Mucosa of descending colon (tissue), 3 donors: ENCODE data around the gene ZFP36L1. TPM values are rescaled to one million over a fixed set of nuclear protein-coding genes. Genes with fewer than 3 reads are reported as not detected.

Experiments used
- ATAC-seq: fragments of 200-7000 bp; cut with Tn5 transposase; one replicate; pipeline ENCODE4 v1.9.1; 2020; ENCODE audit warnings: mild to moderate bottlenecking, moderate library complexity
- DNase-seq, 3 donors: peaks; one replicate each; pipeline ENCODE4 v3.0.0-alpha.2; 2020
- H3K36me3 ChIP-seq: fragments of 200-600 bp; one replicate; pipeline ENCODE4 v1.8.0; 2021; ENCODE audit warnings: low read depth, mild to moderate bottlenecking
- H3K4me1 ChIP-seq: fragments of 200-600 bp; one replicate; pipeline ENCODE4 v1.8.0; 2021; ENCODE audit warnings: low read depth, mild to moderate bottlenecking
- H3K4me3 ChIP-seq: fragments of 200-600 bp; one replicate; pipeline ENCODE4 v1.8.0; 2021; ENCODE audit warnings: mild to moderate bottlenecking
- H3K9me3 ChIP-seq: fragments of 200-600 bp; one replicate; pipeline ENCODE4 v1.8.0; 2021; ENCODE audit warnings: mild to moderate bottlenecking
- intact Hi-C, 2 donors: fragments of 100-400 bp; cut with DNase I in 1 of 2; cut with micrococcal nuclease in 1 of 2; formaldehyde crosslinking; loops; one replicate each; pipeline versions ENCODE4 v1.11.0 to v1.11.1; 2022; cut with DNase I, micrococcal nuclease
- total RNA-seq, 3 donors: library from RNA; stranded (reverse); fragmentation: NEBNext Ultra II Directional in 2 of 3; extraction: Animal tissue kit (Norgen Biotek cat#: 25700) in 2 of 3; gene quantifications; one replicate each; pipeline versions ENCODE4 v1.2.1 to v1.2.4, GENCODE V29; 2021 to 2023
- TF ChIP-seq, protein P1 (sequence below): fragments of 200-600 bp; IDR thresholded peaks from one replicate; pipeline ENCODE4 v1.8.0; 2022; ENCODE audit warnings: antibody characterized with exemption, mild to moderate bottlenecking
- donor health status: DM: no; HTN: no; CAD: no; lungs with moderate emphysema.
- donor health status: DM: no; HTN: no; CAD: no.
- donor health status: DM: no; HTN: yes; CAD: no.

Gene ZFP36L1
- total RNA-seq, 3 donors from 2014 or later: 79.8 to 472 (median 103) TPM

DNA sequence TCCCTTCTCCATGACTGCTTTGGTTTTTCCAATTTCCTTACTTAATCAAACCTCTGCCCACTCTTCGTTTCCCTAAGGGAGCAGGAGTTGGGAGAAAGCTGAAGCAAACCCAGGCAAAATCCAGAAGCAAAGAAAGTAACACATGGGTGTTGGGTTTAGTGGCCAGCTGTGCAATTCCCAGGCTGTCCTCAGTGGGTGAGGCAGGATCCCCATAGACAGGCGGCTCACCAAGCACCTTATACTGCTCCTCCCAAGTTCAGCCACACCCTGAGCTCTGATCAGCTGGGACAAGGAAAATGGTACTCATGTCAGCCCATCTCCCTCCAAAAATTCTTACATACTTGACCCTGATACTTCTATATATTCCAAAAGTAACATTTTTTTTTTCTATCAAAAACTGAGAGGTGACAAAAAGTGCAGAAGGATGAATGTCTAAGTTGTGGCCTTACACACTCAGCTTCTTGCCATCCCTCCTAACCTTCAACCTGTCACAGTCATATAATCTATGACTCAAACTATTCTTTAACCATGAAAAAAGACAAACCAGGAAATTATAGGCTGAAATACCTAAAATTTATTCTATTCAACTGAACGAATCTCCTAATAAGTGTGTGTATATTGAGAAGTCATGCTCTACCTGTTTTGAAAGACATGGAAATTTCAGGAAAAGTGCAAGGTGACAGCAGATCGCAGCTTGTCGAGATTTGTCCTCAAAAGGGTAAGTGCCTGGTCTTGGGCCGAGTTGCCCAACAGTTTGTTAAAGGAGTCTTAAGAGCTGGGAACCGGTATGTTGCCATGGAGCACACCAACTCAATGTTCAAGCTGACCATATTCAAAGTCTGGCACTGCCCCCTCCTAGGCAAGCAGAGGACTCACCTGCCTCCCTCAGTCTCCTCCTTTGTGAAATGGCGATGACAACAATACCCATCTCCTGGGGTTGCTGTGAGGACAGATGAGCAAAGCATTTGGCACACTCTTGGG is 17.6 kb upstream of the ZFP36L1 start:
- TF ChIP-seq, protein P1, sequence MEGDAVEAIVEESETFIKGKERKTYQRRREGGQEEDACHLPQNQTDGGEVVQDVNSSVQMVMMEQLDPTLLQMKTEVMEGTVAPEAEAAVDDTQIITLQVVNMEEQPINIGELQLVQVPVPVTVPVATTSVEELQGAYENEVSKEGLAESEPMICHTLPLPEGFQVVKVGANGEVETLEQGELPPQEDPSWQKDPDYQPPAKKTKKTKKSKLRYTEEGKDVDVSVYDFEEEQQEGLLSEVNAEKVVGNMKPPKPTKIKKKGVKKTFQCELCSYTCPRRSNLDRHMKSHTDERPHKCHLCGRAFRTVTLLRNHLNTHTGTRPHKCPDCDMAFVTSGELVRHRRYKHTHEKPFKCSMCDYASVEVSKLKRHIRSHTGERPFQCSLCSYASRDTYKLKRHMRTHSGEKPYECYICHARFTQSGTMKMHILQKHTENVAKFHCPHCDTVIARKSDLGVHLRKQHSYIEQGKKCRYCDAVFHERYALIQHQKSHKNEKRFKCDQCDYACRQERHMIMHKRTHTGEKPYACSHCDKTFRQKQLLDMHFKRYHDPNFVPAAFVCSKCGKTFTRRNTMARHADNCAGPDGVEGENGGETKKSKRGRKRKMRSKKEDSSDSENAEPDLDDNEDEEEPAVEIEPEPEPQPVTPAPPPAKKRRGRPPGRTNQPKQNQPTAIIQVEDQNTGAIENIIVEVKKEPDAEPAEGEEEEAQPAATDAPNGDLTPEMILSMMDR: no peak
- DNase-seq (peak in 1 of 3 donors; percentile 10), ATAC-seq (peak; percentile 16)
- intact Hi-C loops: loop anchor here (10.0 kb wide), 3 partner anchors 556 to 866 kb away; no protein-coding TSS in a partner anchor
- no peaks in the 10 kb centered on the region for H3K36me3 ChIP-seq
- no peaks in the 10 kb centered on the region for H3K9me3 ChIP-seq
- H3K4me3 ChIP-seq: no peak overlapping the region
- peaks cover 38% of the 10 kb centered on the region for H3K4me1 ChIP-seq

DNA sequence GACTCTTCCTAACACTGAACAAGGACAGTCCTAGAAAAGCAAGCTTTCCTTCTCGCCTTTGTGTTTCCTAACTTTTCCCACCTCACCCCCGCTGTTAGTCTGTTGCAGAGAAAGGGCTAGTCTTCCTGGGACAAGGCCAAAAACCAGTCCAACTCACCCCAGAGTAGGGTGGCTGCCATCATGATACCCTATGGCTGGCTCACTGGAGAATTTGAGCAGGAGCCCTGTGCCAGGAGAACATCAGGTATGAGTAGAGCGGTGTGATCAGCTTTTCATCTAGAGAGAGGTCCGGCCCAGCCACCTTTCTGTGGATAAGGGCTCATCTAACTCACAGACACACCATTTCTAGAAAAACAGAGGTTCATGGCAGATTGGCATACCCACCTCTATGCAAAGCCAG is 16.7 kb upstream of the ZFP36L1 start:
- DNase-seq (peak in 1 of 3 donors; percentile 1), ATAC-seq (no peak)
- H3K36me3 ChIP-seq: no peaks in the 10 kb centered on the region
- TF ChIP-seq, protein P1: no peak
- H3K9me3 ChIP-seq: no peaks in the 10 kb centered on the region
- intact Hi-C loops: no loop called here
- H3K4me3 ChIP-seq: no peak overlapping the region
- peaks cover 29% of the 10 kb centered on the region for H3K4me1 ChIP-seq

DNA sequence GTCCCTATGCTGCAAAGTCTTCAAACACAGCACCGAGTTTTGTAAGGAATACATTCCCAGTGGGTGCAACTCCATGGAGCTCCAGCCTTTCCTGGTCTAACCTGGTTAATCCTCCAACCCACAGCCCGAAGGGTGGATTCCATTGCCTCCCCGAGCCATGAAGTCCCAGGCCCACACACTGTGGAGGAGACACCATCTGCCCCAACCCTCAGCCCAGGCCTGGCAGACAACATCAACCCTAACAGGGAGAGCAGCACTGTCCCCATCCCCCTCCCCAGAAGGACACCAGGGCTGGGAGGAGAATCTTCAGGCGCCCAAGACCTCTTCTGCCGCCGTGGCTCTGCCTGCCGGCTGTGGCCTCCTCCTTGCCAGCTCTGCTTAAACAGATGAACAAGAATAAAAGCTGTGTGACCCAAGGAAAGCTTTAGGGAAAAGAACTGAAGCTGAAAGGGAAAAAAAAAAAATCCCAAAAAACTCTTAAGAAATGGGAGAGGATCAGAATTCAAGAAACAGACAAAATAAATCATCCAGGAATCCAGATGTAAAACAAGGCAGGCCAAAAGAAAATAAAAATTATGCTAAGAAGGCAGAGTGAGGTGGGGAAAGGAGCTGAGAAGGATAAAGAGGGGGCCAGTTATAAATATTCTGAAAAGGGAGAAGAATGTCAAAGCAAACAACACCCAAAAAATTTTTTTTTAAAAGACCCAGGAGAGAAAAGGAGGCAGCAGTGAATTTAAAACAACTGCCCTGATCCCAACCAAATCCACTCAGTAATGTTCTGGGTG is 16.0 kb upstream of the ZFP36L1 start:
- Histone ChIP-seq H3K9me3 (no peaks in the 10 kb centered on the region), H3K4me3 (no peak overlapping the region), H3K4me1 (peaks cover 23% of the 10 kb centered on the region), H3K36me3 (no peaks in the 10 kb centered on the region)
- ATAC-seq (no peak), DNase-seq (peak in 1 of 3 donors; percentile 3)
- TF ChIP-seq, protein P1: no peak
- intact Hi-C loops: no loop called here

DNA sequence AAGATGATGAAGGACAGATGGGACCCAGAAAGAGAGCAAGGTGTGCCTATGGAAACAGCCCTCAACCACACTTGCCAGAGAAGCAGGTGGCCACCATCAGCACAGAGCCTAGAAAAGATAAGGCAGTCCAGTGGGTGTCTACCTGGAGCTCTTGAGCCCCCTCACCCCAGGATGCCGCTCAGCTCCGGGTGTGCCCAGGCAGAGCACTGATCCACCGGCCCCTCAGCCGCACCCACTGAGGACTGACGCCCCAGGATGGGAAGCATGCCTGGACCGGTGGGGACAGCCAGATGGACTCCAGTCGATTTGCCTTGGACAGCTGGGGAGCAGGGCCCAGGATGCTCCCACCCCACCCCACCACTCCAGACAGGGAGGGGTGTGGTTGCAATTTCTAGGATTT is 15.1 kb upstream of the ZFP36L1 start:
- Histone ChIP-seq H3K36me3 (no peaks in the 10 kb centered on the region), H3K9me3 (no peaks in the 10 kb centered on the region), H3K4me1 (peaks cover 17% of the 10 kb centered on the region), H3K4me3 (no peak overlapping the region)
- intact Hi-C loops: no loop called here
- ATAC-seq (no peak), DNase-seq (peak in 1 of 3 donors; percentile 6)
- TF ChIP-seq, protein P1: no peak

DNA sequence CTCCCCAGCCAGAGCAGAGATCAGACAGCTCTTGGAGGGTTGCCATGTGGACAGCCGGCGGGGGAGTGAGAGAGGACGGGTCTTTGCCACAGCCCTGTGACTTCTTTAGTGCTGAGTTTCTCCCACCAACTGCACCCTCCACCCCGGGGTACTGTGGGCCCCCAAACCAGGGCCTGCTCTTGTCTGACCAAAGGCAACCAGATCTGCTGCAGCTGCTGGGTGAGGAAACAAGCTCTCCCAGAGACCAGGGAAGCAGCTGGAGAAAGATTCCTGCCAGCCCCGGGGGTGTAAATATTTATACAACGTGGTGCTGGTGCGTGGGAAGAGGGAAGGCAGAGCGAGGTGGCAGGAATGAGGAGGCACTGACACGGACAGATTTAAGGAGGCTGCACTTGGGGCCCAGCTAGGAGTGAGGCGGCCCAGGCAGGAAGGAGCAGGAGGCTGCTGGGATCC is 14.3 kb upstream of the ZFP36L1 start:
- intact Hi-C loops: no loop called here
- Histone ChIP-seq H3K36me3 (no peaks in the 10 kb centered on the region), H3K9me3 (no peaks in the 10 kb centered on the region), H3K4me3 (no peak overlapping the region), H3K4me1 (peaks cover 17% of the 10 kb centered on the region)
- ATAC-seq: peak; percentile 66
- DNase-seq: peak in 2 of 3 donors; percentile 64 to 70
- TF ChIP-seq, protein P1: no peak
